Gastrocnemius medialis (tissue), 4 donors: ENCODE data around the gene ZNF467. TPM values are rescaled to one million over a fixed set of nuclear protein-coding genes. Genes with fewer than 3 reads are reported as not detected.

Experiments used
- ATAC-seq, 2 donors: fragments of 150-250 bp; one replicate each; pipeline ENCODE4 v1.9.1; 2016
- DNase-seq, 2 donors: peaks; one replicate each; pipeline ENCODE4 v3.0.0-alpha.2; 2019
- H3K27ac ChIP-seq, 4 donors: fragments of 200-600 bp; sonication (generic); 1 replicate in 1 of 4; 2 replicates in 3 of 4; pipeline ENCODE4 v1.5.1; 2016 to 2018; ENCODE audit warnings: mild to moderate bottlenecking in 2 of 4, moderate library complexity in 1 of 4
- H3K27me3 ChIP-seq, 3 donors: fragments of 200-600 bp; sonication (generic) in 2 of 3; 1 replicate in 1 of 3; 2 replicates in 2 of 3; pipeline versions ENCODE4 v1.5.1 to v1.6.0; 2016 to 2019; ENCODE audit warnings: mild to moderate bottlenecking in 1 of 3, moderate library complexity in 1 of 3
- H3K36me3 ChIP-seq, 2 donors: fragments of 200-600 bp; sonication (generic) in 1 of 2; one replicate each; pipeline ENCODE4 v1.5.1; 2017 to 2018
- H3K4me1 ChIP-seq, 2 donors: fragments of 200-600 bp; sonication (generic) in 1 of 2; one replicate each; pipeline ENCODE4 v1.5.1; 2016 to 2017; ENCODE audit warnings: mild to moderate bottlenecking in 2 of 2
- H3K4me3 ChIP-seq, 4 donors: fragments of 200-600 bp; sonication (generic) in 3 of 4; 1 replicate in 1 of 4; 2 replicates in 3 of 4; pipeline ENCODE4 v1.5.1; 2016 to 2019; ENCODE audit warnings: mild to moderate bottlenecking in 2 of 4
- H3K9me3 ChIP-seq, 3 donors: fragments of 200-600 bp; sonication (generic) in 2 of 3; 1 replicate in 1 of 3; 2 replicates in 2 of 3; pipeline ENCODE4 v1.5.1; 2016 to 2019
- POLR2A ChIP-seq, 2 donors: fragments of 450-650 bp; IDR thresholded peaks; one replicate each; pipeline ENCODE4 v1.6.1; 2017; ENCODE audit warnings: antibody characterized with exemption in 2 of 2, mild to moderate bottlenecking in 2 of 2, moderate library complexity in 2 of 2
- in situ Hi-C, 4 donors: fragments of 200-750 bp; cut with MboI; loops; one replicate each; pipeline versions ENCODE4 v1.15.0 to v1.8.0; 2017; ENCODE audit warnings: low sequenced_read_pairs in 4 of 4
- intact Hi-C: fragments of 100-400 bp; cut with DNase I; formaldehyde crosslinking; loops from one replicate; pipeline ENCODE4 v1.15.1; 2023; ENCODE audit warnings: low total_unique reads
- total RNA-seq, 4 donors: library from RNA; depleted of rRNA; stranded (reverse); fragments of >200 nt; gene quantifications; one replicate each; pipeline versions ENCODE4 v1.1.0 to v1.2.3, GENCODE V29; 2016
- TF ChIP-seq, protein P1 (sequence below), 5 experiments: fragments of 450-650 bp in 3 of 5; fragments of 200-600 bp in 2 of 5; sonication (generic) in 2 of 5; IDR thresholded peaks in 4 of 5; conservative IDR thresholded peaks in 1 of 5; 1 replicate in 4 of 5; 2 replicates in 1 of 5; pipeline ENCODE4 v1.5.1; 2016 to 2019; ENCODE audit warnings: antibody characterized with exemption in 5 of 5, mild to moderate bottlenecking in 3 of 5, moderate library complexity in 3 of 5

Gene ZNF467
- total RNA-seq, 4 donors from 2014 or later = 0.15 to 1.8 (median 0.95) TPM

DNA sequence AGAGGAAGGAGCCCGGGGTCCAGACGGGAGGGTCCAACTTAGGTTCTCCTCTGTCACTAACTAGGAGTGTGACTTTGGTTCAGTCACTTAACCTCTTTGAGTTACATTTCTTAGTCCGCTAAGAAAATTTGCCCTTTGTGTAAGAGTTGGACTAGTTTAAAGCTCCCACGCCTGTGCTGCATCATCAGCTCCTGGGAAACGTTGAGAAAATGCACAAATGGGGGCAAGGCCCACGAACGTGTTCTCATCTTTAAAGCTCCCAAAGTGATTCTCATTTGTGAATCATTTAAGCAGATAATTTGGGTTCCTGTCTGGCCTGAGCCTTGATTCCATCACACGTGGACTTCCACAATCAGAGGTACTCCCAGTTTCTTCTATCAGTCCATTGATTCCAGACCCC is 6.3 kb downstream of the ZNF467 start:
- peaks cover 5 to 7% of the 10 kb centered on the region in 2 donors for H3K4me1 ChIP-seq
- no peak for TF ChIP-seq POLR2A (IDR thresholded peaks at IDR 0.05)
- TF ChIP-seq, protein P1, sequence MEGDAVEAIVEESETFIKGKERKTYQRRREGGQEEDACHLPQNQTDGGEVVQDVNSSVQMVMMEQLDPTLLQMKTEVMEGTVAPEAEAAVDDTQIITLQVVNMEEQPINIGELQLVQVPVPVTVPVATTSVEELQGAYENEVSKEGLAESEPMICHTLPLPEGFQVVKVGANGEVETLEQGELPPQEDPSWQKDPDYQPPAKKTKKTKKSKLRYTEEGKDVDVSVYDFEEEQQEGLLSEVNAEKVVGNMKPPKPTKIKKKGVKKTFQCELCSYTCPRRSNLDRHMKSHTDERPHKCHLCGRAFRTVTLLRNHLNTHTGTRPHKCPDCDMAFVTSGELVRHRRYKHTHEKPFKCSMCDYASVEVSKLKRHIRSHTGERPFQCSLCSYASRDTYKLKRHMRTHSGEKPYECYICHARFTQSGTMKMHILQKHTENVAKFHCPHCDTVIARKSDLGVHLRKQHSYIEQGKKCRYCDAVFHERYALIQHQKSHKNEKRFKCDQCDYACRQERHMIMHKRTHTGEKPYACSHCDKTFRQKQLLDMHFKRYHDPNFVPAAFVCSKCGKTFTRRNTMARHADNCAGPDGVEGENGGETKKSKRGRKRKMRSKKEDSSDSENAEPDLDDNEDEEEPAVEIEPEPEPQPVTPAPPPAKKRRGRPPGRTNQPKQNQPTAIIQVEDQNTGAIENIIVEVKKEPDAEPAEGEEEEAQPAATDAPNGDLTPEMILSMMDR (IDR thresholded peaks at IDR 0.05 in 4 of 5, conservative IDR thresholded peaks at IDR 0.05 in 1 of 5) = no peak
- DNase-seq (no peak), ATAC-seq (no peak)
- H3K9me3 ChIP-seq = no peaks in the 10 kb centered on the region
- peaks cover 35 to 36% (median 36%) of the 10 kb centered on the region in 3 donors for H3K27me3 ChIP-seq
- H3K4me3 ChIP-seq = no peak overlapping the region
- in situ Hi-C loops (no loop called here), intact Hi-C loops (no loop called here)
- H3K36me3 ChIP-seq = no peaks in the 10 kb centered on the region
- no peak overlapping the region for H3K27ac ChIP-seq

DNA sequence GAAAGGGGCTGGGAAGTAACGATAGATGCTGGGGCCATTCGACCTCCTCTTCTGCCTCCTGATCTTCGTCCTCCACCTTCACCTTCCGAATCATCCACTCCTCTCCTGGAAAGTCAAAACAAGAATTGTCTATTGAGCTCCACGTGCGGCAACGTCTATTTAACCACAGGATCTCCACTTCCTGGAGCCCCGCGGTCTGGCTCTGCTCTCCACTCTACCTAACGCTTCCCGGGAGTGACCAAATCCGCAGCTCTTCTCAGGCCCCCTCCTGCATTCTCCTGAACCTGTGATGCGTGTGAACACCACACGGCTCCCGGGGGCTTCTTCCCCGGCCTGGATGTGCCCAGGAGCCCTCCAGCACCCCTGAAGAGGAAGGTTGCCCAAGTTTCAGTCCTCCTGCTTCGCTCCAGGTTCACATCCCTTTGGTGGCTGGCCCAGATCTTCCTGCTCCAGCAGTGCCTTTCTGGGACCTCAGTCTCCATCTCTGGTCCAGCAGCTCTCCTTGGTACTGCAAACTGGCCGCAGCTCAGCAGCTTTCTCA is 7.2 kb downstream of the ZNF467 start:
- intact Hi-C loops = no loop called here
- Histone ChIP-seq H3K4me3 (peak overlapping the region in 1 of 4 donors; percentile 21), H3K4me1 (peaks cover 3% of the 10 kb centered on the region in 2 donors), H3K27ac (no peak overlapping the region), H3K9me3 (no peaks in the 10 kb centered on the region), H3K27me3 (peaks cover 35 to 36% (median 36%) of the 10 kb centered on the region in 3 donors), H3K36me3 (no peaks in the 10 kb centered on the region)
- DNase-seq (no peak), ATAC-seq (no peak)
- in situ Hi-C loops = no loop called here
- TF ChIP-seq POLR2A (IDR thresholded peaks at IDR 0.05) = no peak
- TF ChIP-seq, protein P1 (IDR thresholded peaks at IDR 0.05 in 4 of 5, conservative IDR thresholded peaks at IDR 0.05 in 1 of 5) = no peak

DNA sequence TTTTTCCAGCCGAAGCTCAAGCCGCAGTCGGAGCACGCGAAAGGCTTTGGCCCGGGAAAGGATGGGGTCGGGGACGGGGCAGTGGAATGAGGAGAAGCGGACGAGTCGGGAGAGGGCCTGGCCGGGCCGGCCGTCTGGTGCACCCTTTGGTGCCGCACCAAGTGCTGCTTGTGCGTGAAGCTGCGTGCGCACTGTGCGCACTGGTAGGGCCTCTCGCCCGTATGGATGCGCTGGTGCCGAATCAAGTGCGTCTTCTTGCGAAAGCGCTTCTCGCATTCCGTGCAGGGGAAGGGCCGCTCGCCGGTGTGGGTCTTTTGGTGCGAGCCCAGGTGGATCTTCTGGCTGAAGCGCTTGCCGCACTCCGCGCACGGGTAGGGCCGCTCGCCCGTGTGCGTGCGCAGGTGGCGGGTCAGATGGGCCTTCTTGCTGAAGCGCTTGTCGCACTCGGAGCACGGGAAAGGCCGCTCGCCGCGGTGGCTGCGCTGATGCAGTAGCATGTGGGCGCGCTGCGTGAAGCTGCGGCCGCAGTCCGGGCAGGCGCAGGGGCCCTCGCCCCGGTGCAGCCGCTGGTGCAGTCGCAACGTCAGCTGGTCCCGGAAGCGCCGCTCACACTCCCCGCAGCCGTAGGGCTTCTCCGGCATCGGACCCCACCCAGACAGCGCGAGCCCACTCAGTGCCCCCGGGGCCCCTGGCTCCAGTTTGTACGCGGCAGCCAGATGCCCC is 7.8 kb downstream of the ZNF467 start:
- DNase-seq = no peak
- TF ChIP-seq POLR2A (IDR thresholded peaks at IDR 0.05) = no peak
- TF ChIP-seq, protein P1 (IDR thresholded peaks at IDR 0.05 in 4 of 5, conservative IDR thresholded peaks at IDR 0.05 in 1 of 5) = no peak
- no peak for ATAC-seq
- no peak overlapping the region for H3K27ac ChIP-seq
- intact Hi-C loops (no loop called here), in situ Hi-C loops (no loop called here)
- H3K4me3 ChIP-seq = peak overlapping the region in 3 of 4 donors; percentile 21 to 29 (median 27)
- H3K9me3 ChIP-seq = no peaks in the 10 kb centered on the region
- H3K27me3 ChIP-seq = peaks cover 35 to 36% (median 36%) of the 10 kb centered on the region in 3 donors
- no peaks in the 10 kb centered on the region for H3K36me3 ChIP-seq
- H3K4me1 ChIP-seq = no peaks in the 10 kb centered on the region

DNA sequence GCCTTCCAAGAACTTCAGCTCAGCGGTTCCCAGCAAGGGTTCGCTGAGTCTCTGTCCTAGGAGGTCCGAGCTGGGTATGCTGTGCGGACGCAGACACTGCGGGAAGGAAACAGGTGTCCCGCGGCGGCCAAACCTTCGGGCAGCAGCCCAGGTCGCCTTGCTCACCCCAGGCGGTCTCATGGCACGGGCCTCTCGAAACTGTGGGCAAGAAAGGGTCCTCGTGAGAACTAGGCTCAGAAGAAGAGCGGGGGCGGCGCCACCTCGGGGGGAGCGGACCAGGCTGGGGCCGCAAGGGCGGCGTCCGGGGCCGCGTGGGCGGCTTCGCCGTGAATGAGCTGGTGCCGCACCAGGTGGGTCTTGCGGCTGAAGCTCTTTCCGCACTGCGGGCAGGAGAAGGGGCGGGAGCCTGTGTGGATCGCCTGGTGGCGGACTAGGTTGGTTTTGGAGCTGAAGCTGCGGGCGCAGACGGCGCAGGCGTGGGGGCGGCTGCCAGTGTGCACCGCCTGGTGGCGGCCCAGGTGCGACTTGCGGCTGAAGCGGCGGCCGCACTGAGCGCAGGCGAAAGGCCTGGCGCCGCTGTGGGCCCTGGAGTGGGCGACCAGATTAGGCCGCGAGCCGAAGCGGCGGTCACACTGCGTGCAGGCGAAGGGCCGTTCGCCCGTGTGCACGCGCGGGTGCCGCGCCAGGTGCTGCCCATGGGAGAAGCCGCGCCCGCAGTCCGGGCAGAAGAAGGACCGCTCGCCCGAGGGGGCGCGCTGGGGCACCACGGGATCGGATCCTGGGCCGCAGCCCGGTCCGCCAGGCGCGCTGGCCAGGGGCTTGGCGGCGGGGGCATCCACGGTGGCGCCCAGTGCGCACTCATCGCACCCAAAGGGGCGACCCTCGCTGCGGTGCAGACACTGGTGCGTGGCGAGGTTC is 8.6 kb downstream of the ZNF467 start:
- intact Hi-C loops (no loop called here), in situ Hi-C loops (no loop called here)
- H3K4me1 ChIP-seq = no peaks in the 10 kb centered on the region
- H3K9me3 ChIP-seq = no peaks in the 10 kb centered on the region
- TF ChIP-seq, protein P1 (IDR thresholded peaks at IDR 0.05 in 4 of 5, conservative IDR thresholded peaks at IDR 0.05 in 1 of 5) = peak in 2 of 5 experiments; percentile 22 to 27
- no peak for TF ChIP-seq POLR2A (IDR thresholded peaks at IDR 0.05)
- ATAC-seq (peak in 1 of 2 donors; percentile 27), DNase-seq (no peak)
- peak overlapping the region; percentile 27 to 40 (median 29) for H3K4me3 ChIP-seq
- peaks cover 35 to 36% (median 36%) of the 10 kb centered on the region in 3 donors for H3K27me3 ChIP-seq
- H3K27ac ChIP-seq = no peak overlapping the region
- H3K36me3 ChIP-seq = no peaks in the 10 kb centered on the region
